Panc1 (cell line): ENCODE data around the gene HCK. TPM values are rescaled to one million over a fixed set of nuclear protein-coding genes. Genes with fewer than 3 reads are reported as not detected.

Source experiments
- ATAC-seq: fragments of 200-7000 bp; cut with Tn5 transposase; 2 replicates; pipeline ENCODE4 v1.9.1; 2020; ENCODE audit warnings: mild to moderate bottlenecking, moderate library complexity
- BruUV-seq: library from RNA; stranded (reverse); fragments of 400-500 nt; replicated peaks from 2 replicates; lab custom pipeline; 2021; lab: Mats Ljungman, UMichigan
- CTCF ChIA-PET: fragments of 300-600 bp; sonication (Branson Sonifier 250); formaldehyde crosslinking; loops from one replicate; lab custom pipeline; 2022; ENCODE audit warnings: antibody characterized with exemption; lab: Charles Lee
- POLR2A ChIA-PET: fragments of 300-600 bp; sonication (Branson Sonifier 250); formaldehyde crosslinking; loops from one replicate; lab custom pipeline; 2022; ENCODE audit warnings: antibody characterized with exemption; lab: Charles Lee
- DNase-seq: peaks from one replicate; pipeline ENCODE4 v3.0.0-alpha.2; 2010; ENCODE audit warnings: low read depth, low spot score
- H3K27ac ChIP-seq: 2 replicates; pipeline ENCODE4 v1.5.1; 2011; ENCODE audit warnings: mild to moderate bottlenecking, low read length, inconsistent platforms
- H3K27me3 ChIP-seq: fragments of 200-500 bp; sonication (Bioruptor generic); 2 replicates; pipeline ENCODE4 v1.6.0; 2014; ENCODE audit warnings: low read length, inconsistent platforms; ENCODE audit not compliant: control insufficient read depth, insufficient read depth
- H3K36me3 ChIP-seq: fragments of 200-500 bp; sonication (Bioruptor generic); 2 replicates; pipeline ENCODE4 v1.5.1; 2014; ENCODE audit warnings: inconsistent platforms, mild to moderate bottlenecking, low read length, moderate library complexity; ENCODE audit not compliant: control insufficient read depth, insufficient read depth
- H3K4me1 ChIP-seq: 2 replicates; pipeline ENCODE4 v1.5.1; 2011; ENCODE audit warnings: inconsistent platforms, mild to moderate bottlenecking, low read length, moderate library complexity; ENCODE audit not compliant: control insufficient read depth, insufficient read depth
- H3K4me3 ChIP-seq, 2 experiments: 2 replicates each; pipeline ENCODE4 v1.5.1; 2011 to 2012; ENCODE audit warnings: low read depth in 2 of 2, low read length in 2 of 2, mild to moderate bottlenecking in 2 of 2, inconsistent platforms in 1 of 2, moderate library complexity in 1 of 2
- H3K9me3 ChIP-seq: fragments of 200-500 bp; sonication (Bioruptor generic); 2 replicates; pipeline ENCODE4 v1.5.1; 2014; ENCODE audit warnings: low read depth, mild to moderate bottlenecking, inconsistent platforms, low read length, moderate library complexity; ENCODE audit not compliant: control insufficient read depth, insufficient read depth
- POLR2AphosphoS5 ChIP-seq: IDR thresholded peaks from 2 replicates; pipeline ENCODE4 v1.6.1; 2012; ENCODE audit warnings: mild to moderate bottlenecking, low read depth, low read length, moderate library complexity
- SIN3A ChIP-seq: IDR thresholded peaks from 2 replicates; pipeline ENCODE4 v1.6.1; 2012; ENCODE audit warnings: low read depth, mild to moderate bottlenecking, low read length, moderate library complexity, borderline replicate concordance; ENCODE audit not compliant: insufficient read depth
- TCF7L2 ChIP-seq: IDR thresholded peaks from 2 replicates; pipeline ENCODE4 v1.6.1; 2011; ENCODE audit warnings: mild to moderate bottlenecking, low read depth, low read length, inconsistent platforms
- in situ Hi-C: cut with HindIII; loops from 2 replicates; pipeline ENCODE4 v1.10.0; 2016; ENCODE audit warnings: low sequenced_read_pairs, low pct_unique_long_range_greater_than_20kb
- intact Hi-C: fragments of 100-400 bp; cut with micrococcal nuclease; formaldehyde crosslinking; loops from one replicate; pipeline ENCODE4 v1.10.0; 2022; ENCODE audit not compliant: unreplicated experiment
- total RNA-seq: library from RNA; stranded (reverse); gene quantifications from one replicate; pipeline ENCODE4 v1.2.1, GENCODE V29; 2021; ENCODE audit not compliant: unreplicated experiment
- TF ChIP-seq, protein P1 (sequence below): fragments of 450-650 bp; IDR thresholded peaks from 2 replicates; pipeline ENCODE4 v1.5.1; 2017; ENCODE audit warnings: mild to moderate bottlenecking
- TF ChIP-seq, protein P2 (sequence below), 2 experiments: IDR thresholded peaks; 2 replicates each; pipeline ENCODE4 v1.6.1; 2011 to 2012; ENCODE audit warnings: low read depth in 2 of 2, control low read depth in 1 of 2, low read length in 1 of 2, mild to moderate bottlenecking in 1 of 2, moderate library complexity in 1 of 2; ENCODE audit not compliant: insufficient read depth in 1 of 2

Gene HCK
- total RNA-seq, 1 experiment from 2014 or later = 0.98 TPM

DNA sequence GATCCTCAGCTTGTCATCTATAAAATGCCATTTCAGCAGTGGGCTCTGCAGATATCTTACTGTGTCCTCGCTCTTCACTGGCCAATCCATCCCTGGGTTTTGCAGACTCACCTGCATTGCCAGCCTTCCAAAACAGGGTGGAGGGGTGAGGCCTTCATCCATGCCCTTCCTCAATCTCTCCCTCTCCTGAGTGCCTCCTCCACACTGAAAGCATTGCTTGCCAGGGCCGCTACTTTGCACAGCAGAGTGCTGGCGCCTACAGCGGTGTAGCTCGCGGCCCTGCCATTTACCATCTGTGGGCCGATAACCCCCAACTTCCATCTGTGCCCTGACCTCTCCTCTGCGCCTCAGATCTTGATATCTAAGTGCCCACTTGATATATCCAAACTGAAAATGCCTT is 86.9 kb downstream of the HCK start:
- TF ChIP-seq SIN3A (no peak), POLR2AphosphoS5 (no peak), TCF7L2 (no peak)
- TF ChIP-seq, protein P1, sequence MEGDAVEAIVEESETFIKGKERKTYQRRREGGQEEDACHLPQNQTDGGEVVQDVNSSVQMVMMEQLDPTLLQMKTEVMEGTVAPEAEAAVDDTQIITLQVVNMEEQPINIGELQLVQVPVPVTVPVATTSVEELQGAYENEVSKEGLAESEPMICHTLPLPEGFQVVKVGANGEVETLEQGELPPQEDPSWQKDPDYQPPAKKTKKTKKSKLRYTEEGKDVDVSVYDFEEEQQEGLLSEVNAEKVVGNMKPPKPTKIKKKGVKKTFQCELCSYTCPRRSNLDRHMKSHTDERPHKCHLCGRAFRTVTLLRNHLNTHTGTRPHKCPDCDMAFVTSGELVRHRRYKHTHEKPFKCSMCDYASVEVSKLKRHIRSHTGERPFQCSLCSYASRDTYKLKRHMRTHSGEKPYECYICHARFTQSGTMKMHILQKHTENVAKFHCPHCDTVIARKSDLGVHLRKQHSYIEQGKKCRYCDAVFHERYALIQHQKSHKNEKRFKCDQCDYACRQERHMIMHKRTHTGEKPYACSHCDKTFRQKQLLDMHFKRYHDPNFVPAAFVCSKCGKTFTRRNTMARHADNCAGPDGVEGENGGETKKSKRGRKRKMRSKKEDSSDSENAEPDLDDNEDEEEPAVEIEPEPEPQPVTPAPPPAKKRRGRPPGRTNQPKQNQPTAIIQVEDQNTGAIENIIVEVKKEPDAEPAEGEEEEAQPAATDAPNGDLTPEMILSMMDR = no peak
- TF ChIP-seq, protein P2, sequence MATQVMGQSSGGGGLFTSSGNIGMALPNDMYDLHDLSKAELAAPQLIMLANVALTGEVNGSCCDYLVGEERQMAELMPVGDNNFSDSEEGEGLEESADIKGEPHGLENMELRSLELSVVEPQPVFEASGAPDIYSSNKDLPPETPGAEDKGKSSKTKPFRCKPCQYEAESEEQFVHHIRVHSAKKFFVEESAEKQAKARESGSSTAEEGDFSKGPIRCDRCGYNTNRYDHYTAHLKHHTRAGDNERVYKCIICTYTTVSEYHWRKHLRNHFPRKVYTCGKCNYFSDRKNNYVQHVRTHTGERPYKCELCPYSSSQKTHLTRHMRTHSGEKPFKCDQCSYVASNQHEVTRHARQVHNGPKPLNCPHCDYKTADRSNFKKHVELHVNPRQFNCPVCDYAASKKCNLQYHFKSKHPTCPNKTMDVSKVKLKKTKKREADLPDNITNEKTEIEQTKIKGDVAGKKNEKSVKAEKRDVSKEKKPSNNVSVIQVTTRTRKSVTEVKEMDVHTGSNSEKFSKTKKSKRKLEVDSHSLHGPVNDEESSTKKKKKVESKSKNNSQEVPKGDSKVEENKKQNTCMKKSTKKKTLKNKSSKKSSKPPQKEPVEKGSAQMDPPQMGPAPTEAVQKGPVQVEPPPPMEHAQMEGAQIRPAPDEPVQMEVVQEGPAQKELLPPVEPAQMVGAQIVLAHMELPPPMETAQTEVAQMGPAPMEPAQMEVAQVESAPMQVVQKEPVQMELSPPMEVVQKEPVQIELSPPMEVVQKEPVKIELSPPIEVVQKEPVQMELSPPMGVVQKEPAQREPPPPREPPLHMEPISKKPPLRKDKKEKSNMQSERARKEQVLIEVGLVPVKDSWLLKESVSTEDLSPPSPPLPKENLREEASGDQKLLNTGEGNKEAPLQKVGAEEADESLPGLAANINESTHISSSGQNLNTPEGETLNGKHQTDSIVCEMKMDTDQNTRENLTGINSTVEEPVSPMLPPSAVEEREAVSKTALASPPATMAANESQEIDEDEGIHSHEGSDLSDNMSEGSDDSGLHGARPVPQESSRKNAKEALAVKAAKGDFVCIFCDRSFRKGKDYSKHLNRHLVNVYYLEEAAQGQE (IDR thresholded peaks at IDR 0.05; ENCODE audit: insufficient read depth in 1 of 2, low read depth in 2 of 2, low read length in 1 of 2) = no peak
- Histone ChIP-seq H3K4me1 (0 out of 2 replicates have a peak, but pooled peaks cover 6% of the 10 kb centered on the region), H3K9me3 (no peaks in the 10 kb centered on the region), H3K36me3 (peaks cover 28% of the 10 kb centered on the region; the same call in 1 of the 2 replicates), H3K27me3 (no peaks in the 10 kb centered on the region), H3K4me3 (no peak overlapping the region), H3K27ac (no peak overlapping the region)
- ATAC-seq (no peak), DNase-seq (no peak)
- ChIA-PET CTCF (no interaction called here), POLR2A (no interaction called here)
- intact Hi-C loops (no loop called here), in situ Hi-C loops (no loop called here)
- no TSS peak for BruUV-seq

DNA sequence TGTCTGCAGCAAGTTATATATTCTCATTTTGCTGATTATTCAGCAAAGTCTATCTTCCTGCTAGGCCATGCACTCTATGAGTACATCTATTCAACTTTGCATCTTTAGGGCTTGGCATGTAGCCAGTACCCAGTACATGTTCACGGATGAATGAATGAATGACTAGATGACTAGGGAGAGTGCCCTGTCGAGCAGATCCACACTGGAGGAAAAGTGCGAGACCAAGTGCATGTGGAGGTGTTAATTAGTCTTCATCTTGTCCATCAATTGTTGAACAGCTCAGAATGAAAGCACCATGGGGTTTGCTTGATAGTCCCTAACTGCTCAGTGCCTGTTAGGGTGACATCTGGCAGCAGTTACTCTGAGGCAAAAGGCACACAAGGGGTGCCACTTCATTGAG is 87.9 kb downstream of the HCK start:
- BruUV-seq = no TSS peak
- no peak for TF ChIP-seq TCF7L2
- TF ChIP-seq, protein P1 = no peak
- no peak for TF ChIP-seq SIN3A
- TF ChIP-seq, protein P2 (IDR thresholded peaks at IDR 0.05; ENCODE audit: insufficient read depth in 1 of 2, low read depth in 2 of 2, low read length in 1 of 2) = no peak
- TF ChIP-seq POLR2AphosphoS5 = no peak
- POLR2A ChIA-PET = interaction anchor here (0.6 kb wide), 1 partner anchor 188 kb away, joined by 3 read pairs; the partner anchor contains the start of gene PDRG1
- Histone ChIP-seq H3K4me1 (0 out of 2 replicates have a peak, but pooled peaks cover 6% of the 10 kb centered on the region), H3K36me3 (peaks cover 33% of the 10 kb centered on the region; the same call in 1 of the 2 replicates), H3K9me3 (no peaks in the 10 kb centered on the region), H3K27me3 (no peaks in the 10 kb centered on the region), H3K4me3 (no peak overlapping the region), H3K27ac (no peak overlapping the region)
- CTCF ChIA-PET = no interaction called here
- ATAC-seq = no peak
- in situ Hi-C loops = no loop called here
- no peak for DNase-seq
- intact Hi-C loops = no loop called here
